Vagina (tissue), 2 donors: ENCODE measurements around the gene TGFBRAP1.

ENCODE experiments used
- POLR2AphosphoS5 ChIP-seq, 2 donors: sonication (generic); formaldehyde crosslinking; IDR thresholded peaks; one replicate each; pipeline ENCODE4 v1.9.0; 2017; ENCODE audit warnings: antibody characterized with exemption in 2 of 2, mild to moderate bottlenecking in 2 of 2, low read depth in 1 of 2; ENCODE audit not compliant: insufficient read depth in 1 of 2
- TF ChIP-seq, protein P1 (sequence below), 3 experiments: fragments of 450-650 bp in 2 of 3; fragments of 200-600 bp in 1 of 3; sonication (generic) in 1 of 3; IDR thresholded peaks; one replicate each; pipeline ENCODE4 v1.5.1; 2017 to 2019; ENCODE audit warnings: antibody characterized with exemption in 3 of 3, mild to moderate bottlenecking in 2 of 3, moderate library complexity in 2 of 3

DNA sequence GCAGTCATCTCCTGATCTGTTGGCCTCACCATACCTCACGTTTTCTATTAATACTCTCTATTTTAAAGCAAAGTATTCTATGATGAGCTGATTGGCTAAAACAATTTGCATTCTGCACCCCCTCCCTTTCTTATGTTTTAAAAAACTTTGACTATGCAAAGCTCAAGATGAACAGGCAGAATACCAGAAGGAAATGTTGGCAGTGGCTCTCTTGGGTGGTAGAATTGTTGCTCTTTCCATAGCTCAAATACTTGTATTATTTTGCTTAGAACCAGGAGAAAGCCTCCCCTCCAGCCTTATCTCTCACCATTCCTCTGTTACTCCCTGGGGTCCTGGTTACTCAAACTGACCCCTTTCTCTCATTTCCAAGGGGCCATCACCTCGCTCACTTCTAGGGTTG, 73.6 kb downstream of the TGFBRAP1 start:
- TF ChIP-seq, protein P1, sequence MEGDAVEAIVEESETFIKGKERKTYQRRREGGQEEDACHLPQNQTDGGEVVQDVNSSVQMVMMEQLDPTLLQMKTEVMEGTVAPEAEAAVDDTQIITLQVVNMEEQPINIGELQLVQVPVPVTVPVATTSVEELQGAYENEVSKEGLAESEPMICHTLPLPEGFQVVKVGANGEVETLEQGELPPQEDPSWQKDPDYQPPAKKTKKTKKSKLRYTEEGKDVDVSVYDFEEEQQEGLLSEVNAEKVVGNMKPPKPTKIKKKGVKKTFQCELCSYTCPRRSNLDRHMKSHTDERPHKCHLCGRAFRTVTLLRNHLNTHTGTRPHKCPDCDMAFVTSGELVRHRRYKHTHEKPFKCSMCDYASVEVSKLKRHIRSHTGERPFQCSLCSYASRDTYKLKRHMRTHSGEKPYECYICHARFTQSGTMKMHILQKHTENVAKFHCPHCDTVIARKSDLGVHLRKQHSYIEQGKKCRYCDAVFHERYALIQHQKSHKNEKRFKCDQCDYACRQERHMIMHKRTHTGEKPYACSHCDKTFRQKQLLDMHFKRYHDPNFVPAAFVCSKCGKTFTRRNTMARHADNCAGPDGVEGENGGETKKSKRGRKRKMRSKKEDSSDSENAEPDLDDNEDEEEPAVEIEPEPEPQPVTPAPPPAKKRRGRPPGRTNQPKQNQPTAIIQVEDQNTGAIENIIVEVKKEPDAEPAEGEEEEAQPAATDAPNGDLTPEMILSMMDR (IDR thresholded peaks at IDR 0.05) = no peak
- TF ChIP-seq POLR2AphosphoS5 (IDR thresholded peaks at IDR 0.05; ENCODE audit: insufficient read depth in 1 of 2, low read depth in 1 of 2) = no peak
